HG03025 (cell line): ENCODE results near the gene NME4.
A peak's percentile ranks its signal among the peaks of the same experiment; 100 is the strongest.
"Not testable (repeated sequence)": the region's sequence is repeated elsewhere in the genome, so short reads cannot be mapped to it uniquely, and the experiment has no call there.

Source experiments
- ATAC-seq: cut with Tn5 transposase; IDR thresholded peaks from one replicate; pipeline ENCODE4 v1.9.1; 2021; ENCODE audit warnings: mild to moderate bottlenecking, moderate library complexity; ENCODE audit not compliant: unreplicated experiment, low FRiP score

NME4 gene

DNA sequence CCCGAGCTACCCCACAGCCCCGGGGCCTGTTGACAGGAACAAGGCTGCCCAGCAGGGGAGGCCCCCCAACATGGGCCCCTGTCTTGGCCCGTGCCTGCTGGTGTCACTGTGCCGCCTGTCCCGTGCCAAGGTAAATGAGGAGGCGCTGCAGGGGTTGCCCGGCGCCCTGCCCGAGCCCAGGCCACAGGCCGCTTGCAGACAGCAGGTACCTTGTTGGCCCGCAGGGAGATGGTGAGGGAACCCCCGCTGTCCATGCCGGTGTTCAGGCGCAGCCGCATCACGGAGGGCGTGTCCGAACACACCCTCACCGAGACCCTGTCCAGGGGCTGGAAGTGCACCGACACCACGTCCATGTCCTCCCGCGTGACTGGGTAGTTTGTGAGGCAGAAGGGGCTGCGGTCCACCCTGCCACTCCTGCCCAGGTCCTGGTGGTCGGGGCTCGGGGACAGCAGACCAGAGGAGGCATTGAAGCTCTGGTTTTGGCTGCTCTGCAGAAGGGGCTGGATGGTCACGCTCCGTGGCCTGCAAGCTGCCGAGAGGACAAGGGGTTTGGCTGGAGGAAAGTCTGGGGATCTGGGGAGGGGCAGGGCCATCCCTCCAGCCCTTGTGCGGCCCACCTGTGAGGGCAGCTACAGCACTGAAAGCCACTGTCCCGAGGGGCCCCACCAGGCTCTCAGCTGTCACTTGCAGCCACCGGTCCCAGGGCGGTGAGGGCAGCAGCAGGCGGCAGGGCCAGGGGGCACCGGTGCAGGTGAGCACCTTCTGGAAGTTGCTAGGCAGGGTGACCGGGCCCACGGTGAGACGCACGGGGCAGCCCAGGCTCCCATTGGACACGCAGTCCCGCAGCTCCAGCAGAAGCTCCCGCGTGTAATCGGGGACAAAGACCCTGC is 20.8 kb upstream of the NME4 start:
- ATAC-seq = no peak

DNA sequence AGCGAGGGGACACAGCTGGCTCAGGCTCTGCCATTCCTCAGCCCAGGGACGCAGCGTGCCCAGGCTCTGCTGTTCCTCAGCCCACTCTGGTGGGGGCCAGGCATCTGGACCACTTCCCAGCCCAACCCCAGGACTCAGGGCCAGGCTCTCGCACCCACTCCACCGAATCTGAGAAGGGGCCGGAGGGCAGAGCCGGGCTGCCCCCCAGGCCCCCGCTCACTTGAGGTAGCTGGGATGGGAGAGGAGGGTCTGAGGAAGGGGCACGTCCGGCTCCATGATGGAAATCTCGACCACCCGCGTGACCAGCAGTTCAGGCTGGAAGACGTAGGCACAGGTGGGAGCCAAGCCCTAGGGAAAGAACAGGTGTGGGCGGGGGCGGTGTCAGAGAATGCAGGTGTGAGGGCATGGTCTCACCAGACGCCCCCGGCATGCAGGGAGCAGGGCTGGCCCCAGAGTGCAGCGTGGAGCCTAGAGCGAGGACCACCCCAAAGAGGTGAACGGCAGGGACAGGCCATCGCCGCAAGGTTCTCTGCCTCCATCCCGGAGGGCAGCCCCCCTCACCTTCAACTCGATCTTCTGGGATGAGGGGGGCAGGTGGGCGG is 20.1 kb upstream of the NME4 start:
- ATAC-seq = no peak

DNA sequence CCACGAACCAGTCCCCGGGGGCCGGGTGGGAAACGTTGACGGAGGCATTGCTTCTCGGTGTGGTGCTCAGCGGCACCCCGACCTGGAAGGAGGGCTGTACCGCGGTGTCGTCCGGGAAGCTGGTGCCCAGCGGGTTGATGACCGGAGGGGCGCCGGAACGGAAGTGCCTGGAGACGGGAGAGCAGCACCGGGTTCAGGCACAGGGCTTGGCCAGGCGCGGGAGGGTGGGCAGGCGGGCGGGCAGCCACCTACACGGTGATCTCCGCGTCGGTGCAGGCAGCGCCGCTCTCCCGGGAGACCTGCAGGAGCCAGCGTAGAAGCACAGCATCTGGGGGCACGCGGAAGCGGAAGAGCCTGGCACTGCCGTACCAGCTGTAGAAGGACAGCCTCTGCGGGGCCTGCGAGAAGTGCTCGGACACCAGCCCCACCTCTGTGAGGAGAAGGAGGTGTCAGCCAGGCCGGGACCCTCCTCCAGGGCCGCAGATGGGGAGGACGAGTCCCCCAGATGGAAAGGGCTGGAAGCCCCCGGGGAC is 19.5 kb upstream of the NME4 start:
- no peak for ATAC-seq

DNA sequence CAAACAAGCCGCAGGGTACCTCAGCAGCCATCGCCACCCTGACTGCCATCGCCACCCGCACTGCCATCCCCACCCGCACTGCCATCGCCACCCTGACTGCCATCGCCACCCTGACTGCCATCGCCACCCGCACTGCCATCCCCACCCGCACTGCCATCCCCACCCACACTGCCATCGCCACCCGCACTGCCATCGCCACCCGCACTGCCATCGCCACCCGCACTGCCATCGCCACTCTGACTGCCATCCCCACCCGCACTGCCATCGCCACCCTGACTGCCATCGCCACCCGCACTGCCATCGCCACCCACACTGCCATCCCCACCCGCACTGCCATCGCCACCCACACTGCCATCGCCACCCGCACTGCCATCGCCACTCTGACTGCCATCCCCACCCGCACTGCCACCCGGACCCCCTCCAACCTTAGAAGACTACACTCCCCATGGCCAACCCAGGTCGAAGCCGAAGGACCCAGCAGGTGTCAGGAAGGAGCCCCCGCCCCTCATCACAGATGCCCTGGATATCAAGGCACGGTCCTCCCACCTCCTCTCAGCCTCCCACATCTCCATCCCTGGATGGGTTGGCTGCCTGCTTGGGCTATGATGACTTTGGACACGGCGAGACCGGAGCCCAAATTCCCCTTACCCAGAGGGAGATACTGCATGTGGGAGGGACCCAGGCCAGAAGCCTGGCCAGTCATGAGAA is 18.7 kb upstream of the NME4 start:
- not testable (repeated sequence) for ATAC-seq

DNA sequence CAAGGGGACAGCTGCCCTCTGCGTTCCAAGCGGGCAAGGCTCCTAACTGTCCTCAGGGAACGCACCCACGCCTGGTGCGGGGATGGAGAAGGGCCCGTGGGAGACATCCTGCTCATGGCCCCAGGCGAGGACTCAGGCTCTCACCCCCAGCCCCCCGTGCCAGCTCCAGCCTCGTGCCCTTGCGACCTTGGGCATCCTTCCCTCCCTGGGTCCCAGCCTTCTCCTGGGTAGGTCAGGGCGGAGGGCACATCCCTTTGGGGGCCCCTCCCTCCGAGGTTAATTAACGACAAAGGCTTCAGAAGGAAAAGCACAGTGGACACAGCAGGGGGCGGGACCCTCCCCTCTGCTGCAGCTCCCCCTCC is 18.2 kb upstream of the NME4 start:
- no peak for ATAC-seq

DNA sequence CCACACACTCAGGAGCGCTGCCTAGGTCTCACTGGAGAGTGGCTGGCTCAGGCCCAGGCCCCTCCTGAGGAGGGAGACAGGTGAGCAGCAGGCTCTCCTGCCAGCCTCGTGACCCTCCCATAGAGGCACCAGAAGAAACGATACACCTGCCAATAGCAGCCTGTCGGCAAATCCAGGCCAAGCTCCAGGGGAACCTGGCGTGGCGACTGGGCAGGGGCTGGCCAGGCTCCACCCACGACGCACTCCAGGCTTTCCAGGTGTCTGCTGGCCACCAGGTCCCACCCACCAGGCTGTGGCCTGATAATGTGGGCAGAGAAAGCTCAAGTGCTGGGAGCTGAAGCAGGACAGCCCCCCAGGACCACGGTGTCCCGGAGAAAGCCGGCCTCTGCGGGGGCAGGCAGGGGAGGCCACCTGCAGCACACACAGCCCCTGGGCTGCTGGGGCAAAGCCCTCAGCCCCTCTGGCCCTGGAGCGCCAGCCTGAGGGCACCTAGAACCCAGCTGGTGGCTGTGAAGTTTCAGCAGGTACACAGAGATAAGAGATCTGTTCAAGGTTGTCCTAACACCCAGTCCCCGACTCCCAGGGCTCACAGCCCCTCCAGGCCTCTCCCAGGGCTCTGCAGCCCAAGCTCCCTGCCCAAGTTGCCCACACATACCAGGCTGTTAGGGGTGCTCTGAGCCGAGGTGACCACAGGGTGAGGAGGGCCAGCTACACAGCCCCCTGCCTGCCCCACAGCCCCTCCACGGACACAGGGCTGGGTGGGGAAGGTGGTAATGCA is 17.6 kb upstream of the NME4 start:
- ATAC-seq = no peak

DNA sequence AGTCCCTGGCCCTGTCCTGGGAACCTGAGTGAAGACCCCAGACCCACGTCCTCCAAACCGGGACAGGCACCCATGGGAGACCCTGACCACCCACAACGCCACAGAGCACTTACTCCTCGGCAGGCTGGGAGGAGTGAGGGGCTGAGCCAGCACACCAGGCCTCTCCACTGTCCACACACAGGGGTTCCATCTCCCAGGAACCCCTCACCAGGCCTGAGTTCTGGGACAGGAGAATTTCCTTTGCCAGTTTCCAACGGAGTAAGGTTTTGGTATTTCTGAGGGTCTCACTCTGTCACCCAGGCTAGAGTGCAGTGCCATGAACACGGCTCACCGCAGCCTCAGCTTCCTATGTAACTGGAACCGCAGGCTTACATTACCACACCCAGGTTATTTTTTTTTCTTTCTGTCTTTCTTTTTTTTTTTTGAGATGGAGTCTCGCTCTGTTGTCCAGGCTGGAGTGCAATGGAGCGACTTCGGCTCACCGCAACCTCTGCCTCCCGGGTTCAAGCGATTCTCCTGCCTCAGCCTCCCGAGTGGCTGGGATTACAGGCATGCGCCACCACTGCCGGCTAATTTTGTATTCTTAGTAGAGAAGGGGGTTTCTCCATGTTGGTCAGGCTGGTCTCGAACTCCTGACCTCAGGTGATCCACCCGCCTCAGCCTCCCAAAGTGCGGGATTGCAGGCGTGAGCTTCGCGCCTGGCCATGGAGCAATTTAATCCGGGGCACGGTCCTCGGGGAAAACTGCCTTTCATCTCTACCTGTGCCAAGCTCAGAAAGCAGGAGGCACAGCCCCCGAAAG is 16.8 kb upstream of the NME4 start:
- no peak for ATAC-seq

DNA sequence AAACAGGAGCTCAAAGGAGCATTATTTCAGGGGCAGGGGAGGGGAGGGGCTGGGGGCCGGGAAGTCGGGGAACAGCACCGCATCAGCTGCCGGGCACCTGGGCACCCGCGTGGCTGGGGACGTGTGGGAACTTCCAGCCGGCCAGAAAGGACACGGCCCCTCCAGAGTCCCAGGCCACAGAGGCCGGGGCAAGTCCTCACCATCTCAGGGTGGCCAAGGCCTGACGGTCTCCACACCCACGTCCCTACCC is 16.3 kb upstream of the NME4 start:
- no peak for ATAC-seq

DNA sequence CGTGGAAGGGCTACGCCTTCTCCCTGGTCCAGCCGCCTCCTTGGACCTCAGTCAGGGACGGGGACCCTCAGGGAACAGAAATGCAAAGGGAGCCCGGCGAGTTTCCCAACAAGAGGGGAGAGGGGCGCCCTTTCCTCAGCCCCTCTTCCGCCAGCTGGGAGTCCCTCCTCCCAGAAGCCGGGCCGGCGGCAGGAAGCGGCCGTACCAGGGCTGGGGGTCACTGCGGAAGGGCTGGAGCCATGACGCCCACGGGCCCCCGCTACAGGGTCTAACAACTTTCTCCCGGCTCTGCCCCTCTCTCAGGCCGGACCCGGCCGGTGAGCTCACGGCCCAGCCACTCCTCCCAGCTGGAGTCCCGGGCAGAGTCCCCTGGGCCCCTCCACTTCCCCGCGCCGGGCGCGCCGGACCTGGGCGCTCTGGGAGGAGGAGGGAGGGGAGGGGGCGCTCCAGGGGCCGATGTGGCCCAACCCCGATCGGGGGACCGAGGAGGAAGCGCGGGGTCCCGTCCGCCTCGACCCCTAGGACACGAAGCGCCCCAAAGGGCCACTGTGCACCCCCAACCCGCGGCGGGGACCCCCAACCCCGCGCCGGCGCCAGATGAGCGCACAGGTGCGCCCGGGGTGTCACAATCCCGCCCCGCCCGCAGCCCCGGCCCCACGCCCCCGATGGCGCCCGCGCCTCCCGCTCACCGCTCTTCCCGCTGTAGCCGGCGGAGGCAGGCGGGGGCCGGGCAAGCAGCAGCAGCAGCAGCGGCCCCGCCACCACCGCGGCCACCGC is 15.8 kb upstream of the NME4 start:
- ATAC-seq = peak; percentile 17

DNA sequence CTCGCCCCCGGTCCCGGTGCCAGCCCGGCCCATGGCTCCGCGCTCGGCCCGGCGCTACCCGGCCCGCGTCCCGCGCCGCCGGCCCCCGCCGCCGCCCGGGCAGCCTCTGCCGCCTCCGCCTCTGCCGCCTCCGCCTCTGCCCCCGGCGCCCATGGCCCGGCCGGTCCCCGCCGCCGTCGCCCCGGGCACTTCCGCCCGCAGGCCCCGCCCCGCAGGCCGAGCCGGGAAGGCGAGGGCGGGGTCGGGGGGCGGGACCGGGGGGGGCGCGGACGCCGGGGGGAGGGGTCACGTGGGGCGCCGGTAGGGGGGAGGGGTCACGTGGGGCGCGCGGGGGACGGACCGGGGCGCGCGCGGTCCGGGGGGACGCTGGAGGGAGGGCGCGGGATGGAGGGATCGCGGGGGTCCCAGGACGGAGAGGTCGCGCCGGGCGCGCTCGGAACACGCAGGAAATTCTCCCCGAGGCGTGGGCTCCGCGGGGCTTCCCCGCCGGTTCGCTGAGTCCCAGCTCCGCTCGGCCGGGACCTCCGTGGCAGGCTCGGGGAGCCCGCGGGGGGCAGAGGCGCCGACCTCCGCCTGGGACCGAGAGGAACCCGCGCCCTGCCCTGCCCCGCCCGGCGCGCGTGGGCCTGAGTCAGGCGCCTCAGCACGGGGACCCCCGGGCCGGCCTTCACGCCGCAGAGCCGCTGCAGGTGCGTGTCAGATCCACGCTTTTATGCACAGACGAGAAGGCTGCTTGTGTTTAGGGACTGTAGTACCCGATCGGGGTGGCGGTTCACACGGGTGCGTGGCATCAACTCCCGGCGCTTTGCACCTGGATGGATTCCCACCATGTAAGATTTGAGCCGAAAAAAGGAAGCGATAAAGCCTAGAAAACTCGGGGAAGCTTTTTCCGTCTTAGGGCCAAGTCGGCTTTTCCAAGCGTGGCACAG is 14.9 kb upstream of the NME4 start, which contains the start of gene PGAP6:
Gene PGAP6, minus strand, starts transcription at position 190 of the 929 bp plus-strand sequence. Its CDS starts 157 bp downstream, at position 33.
- ATAC-seq = peak; percentile 43

DNA sequence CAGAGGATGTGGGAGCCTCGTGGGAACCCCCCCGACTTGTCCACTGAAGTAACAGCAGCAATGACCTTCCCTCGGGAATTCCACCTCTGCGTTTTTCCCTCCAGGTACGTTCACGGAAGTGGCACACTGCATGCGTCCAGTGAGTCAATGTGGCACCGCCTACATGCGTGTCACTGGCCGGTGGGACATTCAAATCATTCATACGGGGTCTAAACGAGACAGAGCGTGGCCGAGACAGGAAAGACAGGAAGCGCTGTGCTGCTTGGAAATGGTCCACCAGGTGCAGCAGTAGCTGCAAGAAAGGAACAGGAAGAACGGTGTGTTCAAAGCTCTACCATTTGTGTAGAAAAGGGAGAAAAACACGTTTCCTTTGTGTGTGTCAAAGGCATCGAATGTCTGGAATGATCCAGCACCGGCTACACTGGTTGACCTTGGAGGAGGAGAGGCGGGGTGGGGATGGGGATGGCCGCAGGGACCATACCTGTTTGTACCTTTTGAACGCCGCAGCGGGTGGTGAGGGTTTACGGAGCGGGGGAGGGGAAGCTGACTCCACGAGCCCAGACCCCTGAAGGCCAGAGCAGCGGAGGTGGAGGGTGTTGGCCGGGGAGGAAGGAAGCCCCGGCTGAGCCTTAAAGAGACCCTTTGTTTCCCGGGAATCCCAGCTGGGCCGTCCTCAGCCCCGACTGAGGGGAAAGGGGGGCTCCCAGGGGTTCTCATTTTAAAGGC is 13.5 kb upstream of the NME4 start:
- no peak for ATAC-seq

DNA sequence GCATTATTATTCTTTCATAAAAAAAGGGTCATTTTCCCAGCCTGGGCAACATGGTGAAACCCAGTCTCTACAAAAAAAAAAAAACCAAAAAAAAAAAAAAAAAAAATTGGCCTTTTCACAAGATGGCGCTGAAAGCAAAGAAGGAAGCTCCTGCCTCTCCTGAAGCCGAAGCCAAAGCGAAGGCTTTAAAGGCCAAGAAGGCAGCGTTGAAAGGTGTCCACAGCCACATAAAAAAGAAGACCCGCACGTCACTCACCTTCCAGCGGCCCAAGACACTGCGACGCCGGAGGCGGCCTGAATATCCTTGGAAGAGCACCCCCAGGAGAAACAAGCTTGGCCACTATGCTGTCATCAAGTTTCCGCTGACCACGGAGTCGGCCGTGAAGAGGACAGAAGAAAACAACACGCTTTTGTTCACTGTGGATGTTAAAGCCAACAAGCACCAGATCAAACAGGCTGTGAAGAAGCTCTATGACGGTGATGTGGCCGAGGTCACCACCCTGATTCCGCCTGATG is 10.3 kb upstream of the NME4 start:
- no peak for ATAC-seq

DNA sequence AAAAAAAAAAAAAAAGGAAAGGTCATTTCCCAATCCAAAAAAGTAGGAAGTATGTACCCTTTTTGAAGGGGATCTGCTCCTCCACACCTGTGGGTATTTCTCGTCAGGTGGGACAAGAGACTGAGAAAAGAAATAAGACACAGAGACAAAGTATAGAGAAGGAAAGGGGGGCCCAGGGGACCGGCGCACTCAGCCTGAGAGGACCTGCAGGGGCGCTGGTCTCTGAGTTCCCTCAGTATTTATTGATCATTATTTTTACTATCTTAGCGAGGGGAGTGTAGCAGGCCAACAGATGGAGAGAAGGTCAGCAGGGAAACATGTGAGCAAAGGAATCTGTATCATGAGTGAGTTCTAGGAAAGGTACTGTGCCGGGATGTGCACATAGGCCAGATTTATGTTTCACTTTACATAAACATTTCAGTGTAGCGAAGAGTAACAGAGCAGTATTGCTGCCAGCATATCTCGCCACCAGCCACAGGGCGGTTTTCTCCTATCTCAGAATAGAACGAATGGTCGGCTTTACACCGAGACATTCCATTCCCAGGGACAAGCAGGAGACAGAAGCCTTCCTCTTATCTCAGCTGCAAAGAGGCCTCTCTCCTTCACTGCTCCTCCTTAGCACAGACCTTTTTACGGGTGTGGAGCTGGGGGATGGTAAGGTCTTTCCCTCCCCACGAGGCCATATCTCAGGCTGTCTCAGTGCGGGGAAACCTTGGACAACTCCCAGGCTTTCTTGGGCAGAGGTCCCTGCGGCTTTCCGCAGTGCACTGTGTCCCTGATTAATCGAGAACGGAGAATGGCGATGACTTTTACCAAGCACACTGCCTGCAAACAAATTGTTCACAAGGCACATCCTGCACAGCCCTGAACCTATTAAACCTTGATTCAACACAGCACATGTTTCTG is 9.0 kb upstream of the NME4 start:
- not testable (repeated sequence) for ATAC-seq

DNA sequence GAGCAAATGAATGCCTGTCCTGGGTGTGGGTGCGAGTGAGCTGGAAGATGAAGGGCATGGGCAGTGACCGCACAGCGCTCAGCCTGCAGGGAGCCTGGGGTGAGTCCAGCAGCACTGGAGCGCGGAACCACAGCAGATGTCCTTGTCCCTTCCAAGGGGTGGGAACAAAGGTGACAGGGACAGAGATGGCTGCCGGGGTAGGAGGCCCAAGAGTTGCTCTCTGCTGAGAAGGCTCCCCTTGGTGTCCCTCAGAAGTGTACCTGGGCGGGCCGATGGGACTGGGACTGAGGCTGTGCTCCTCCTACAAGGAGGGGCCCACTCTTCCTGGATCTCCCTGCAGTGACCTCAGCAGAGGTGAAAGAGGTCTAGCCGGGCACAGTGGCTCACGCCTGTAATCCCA is 7.6 kb upstream of the NME4 start:
- no peak for ATAC-seq

DNA sequence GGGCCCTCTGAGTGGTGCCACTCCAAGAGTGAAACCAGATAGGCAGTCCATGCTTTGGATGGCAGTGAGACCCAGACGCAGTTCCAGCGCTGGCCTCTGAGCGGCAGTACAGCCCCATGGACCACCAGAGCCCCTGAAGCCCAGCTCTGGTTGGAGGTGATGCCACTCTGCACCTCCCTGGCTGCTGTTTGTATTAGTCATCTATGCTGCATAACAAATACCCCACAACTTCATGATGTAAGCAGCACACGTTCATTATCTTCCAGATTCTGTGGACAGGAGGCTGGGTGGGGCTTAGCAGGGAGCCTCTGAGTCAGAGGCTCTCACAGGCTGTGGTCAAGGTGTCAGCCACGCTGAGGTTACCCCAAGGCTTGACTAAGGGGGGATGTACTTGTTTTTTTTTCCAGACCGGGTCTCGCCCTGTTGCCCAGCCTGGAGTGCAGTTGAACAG is 5.1 kb upstream of the NME4 start:
- ATAC-seq = no peak

DNA sequence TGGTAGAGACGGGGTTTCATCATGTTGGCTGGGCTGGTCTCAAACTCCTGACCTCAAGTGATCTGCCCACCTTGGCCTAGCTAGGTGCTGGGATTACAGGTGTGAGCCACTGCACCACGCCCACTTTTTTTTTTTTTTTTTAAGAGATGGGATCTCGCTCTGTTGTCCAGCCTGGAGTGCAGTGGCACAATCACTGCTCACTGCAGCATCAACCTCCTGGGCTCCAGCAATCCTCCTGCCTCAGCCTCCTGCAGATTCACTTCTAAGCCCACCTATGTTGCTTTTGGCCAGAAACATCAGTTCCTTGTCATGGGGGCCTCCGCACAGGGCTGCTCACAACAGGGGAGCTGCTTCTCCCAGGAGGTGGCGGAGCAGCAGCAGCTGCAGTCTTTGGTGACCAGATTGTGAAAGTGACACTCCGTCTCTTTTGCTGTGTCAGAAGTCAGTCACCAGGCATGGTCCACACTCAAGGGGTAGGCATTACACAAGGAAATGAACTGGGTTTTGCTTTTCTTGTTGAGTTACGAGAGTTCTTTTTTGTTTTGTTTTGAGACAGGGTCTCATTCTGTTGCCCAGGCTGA is 4.5 kb upstream of the NME4 start:
- ATAC-seq = no peak
